HUES6 (cell line): ENCODE results near the gene RSPRY1.

Source experiments
- H3K27ac ChIP-seq: 2 replicates; pipeline ENCODE4 v1.7.0; 2013; ENCODE audit warnings: low read depth, mild to moderate bottlenecking, low read length, inconsistent platforms
- H3K27me3 ChIP-seq: 2 replicates; pipeline ENCODE4 v1.6.1; 2013; ENCODE audit warnings: low read length; ENCODE audit not compliant: control insufficient read depth, insufficient read depth
- H3K36me3 ChIP-seq: 2 replicates; pipeline ENCODE4 v1.6.1; 2013; ENCODE audit warnings: low read length; ENCODE audit not compliant: control insufficient read depth, insufficient read depth
- H3K4me1 ChIP-seq: 2 replicates; pipeline ENCODE4 v1.6.1; 2013; ENCODE audit warnings: low read length; ENCODE audit not compliant: control insufficient read depth, insufficient read depth
- H3K4me3 ChIP-seq: 2 replicates; pipeline ENCODE4 v1.5.1; 2013; ENCODE audit warnings: low read depth, low read length
- H3K9ac ChIP-seq: one replicate; pipeline ENCODE4 v1.6.1; 2013; ENCODE audit warnings: mild to moderate bottlenecking, low read length
- H3K9me3 ChIP-seq: 2 replicates; pipeline ENCODE4 v1.6.1; 2013; ENCODE audit warnings: low read depth, low read length; ENCODE audit not compliant: control insufficient read depth, insufficient read depth

Gene RSPRY1

DNA sequence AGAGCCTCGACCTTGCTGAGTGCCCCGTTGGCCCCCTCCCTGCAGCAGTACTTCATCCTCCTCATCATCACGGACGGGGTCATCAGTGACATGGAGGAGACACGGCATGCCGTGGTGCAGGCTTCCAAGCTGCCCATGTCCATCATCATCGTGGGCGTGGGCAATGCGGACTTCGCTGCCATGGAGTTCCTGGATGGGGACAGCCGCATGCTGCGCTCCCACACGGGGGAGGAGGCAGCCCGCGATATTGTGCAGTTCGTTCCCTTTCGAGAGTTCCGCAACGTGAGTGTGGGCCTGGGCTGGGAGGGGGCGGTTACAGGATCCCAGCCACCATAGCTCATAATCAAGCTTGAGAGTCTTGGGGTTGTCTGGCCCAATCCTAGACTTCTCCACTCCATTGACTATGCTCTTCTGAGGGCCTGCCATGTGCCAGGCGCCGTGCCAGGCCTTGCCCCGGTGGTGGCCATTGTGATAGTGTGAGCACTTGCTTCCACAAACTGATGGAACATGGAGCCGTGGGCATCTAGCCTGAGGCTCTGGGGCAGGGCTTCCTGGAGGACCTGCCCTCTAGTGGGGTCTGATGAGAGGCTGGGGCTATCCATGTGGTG is 40.0 kb upstream of the RSPRY1 start:
- Histone ChIP-seq H3K9ac (no peak overlapping the region), H3K4me1 (peaks cover 36% of the 10 kb centered on the region), H3K9me3 (no peaks in the 10 kb centered on the region), H3K36me3 (no peaks in the 10 kb centered on the region), H3K27me3 (no peaks in the 10 kb centered on the region), H3K4me3 (no peak overlapping the region), H3K27ac (no peak overlapping the region)

- Histone ChIP-seq H3K9me3 (no peaks in the 10 kb centered on the region), H3K27me3 (no peaks in the 10 kb centered on the region), H3K27ac (no peak overlapping the region), H3K36me3 (no peaks in the 10 kb centered on the region), H3K4me1 (peaks cover 41% of the 10 kb centered on the region), H3K4me3 (no peak overlapping the region), H3K9ac (no peak overlapping the region)
Observed at GRCh38 chr16:57146735-57147134, 39.4 kb upstream of the RSPRY1 start.

DNA sequence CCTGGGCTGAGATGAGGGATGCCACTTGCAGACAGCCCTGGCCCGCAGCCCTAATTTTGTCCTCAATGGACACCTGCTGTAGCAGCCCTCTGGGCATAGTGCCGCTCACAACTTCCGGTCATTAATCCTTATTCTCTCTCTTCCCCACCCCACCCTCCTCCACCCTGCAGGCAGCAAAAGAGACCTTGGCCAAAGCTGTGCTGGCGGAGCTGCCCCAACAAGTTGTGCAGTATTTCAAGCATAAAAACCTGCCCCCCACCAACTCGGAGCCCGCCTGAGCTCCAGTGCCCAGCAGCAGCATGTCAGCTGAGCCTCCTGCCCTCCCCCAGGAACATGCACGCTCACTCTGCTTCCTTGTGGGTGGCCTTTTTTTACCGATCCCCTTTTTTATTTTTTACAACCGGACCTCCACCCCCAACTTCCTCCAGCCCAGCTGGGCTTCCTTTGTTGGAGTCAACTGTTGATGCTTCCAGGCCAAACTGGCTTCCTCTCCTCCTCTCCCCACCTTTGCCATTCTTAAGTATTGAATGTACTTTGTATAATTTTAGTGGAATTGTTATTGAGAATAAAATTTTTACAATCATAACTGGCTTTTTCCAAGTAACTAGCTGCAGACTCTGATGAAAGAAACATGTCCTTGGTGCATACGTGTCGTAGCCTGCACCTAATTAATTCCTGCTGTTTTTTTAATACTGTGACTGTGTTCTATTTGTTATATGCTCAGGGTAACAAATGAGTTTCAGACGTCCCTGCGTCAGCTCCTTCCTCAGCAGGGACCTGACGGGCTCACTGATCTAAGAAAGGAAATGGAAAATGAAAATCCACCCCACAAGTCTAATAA is 38.5 kb upstream of the RSPRY1 start:
- peaks cover 8% of the 10 kb centered on the region for H3K36me3 ChIP-seq
- peak overlapping the region; percentile 20; the same call in 1 of the 2 replicates for H3K27ac ChIP-seq
- H3K9me3 ChIP-seq = no peaks in the 10 kb centered on the region
- H3K9ac ChIP-seq = no peak overlapping the region
- H3K4me3 ChIP-seq = 0 out of 2 replicates have a peak overlapping the region, but pooled peaks have one; percentile 18
- H3K4me1 ChIP-seq = peaks cover 44% of the 10 kb centered on the region
- no peaks in the 10 kb centered on the region for H3K27me3 ChIP-seq

DNA sequence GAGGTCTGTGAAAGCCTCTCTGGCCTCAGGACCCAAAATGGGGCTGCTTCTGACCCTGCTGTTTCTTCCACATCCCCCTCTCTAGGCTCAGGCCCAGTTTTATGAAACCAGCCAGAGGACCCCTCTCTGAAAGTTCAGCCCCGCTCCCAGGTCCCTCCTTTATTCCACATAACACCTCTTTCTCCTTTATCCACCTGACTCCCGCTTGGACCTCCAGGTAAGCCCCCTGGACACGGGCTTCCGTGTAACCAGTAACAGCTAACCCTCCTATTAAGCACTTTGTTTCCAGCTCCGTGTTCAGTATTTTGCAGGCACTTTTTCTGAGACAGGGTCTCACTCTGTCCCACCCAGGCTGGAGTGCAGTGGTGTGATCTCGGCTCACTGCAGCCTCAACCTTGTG is 37.6 kb upstream of the RSPRY1 start:
- no peaks in the 10 kb centered on the region for H3K27me3 ChIP-seq
- H3K4me3 ChIP-seq = no peak overlapping the region
- H3K9ac ChIP-seq = no peak overlapping the region
- peaks cover 44% of the 10 kb centered on the region for H3K4me1 ChIP-seq
- peaks cover 16% of the 10 kb centered on the region for H3K36me3 ChIP-seq
- no peaks in the 10 kb centered on the region for H3K9me3 ChIP-seq
- no peak overlapping the region for H3K27ac ChIP-seq

DNA sequence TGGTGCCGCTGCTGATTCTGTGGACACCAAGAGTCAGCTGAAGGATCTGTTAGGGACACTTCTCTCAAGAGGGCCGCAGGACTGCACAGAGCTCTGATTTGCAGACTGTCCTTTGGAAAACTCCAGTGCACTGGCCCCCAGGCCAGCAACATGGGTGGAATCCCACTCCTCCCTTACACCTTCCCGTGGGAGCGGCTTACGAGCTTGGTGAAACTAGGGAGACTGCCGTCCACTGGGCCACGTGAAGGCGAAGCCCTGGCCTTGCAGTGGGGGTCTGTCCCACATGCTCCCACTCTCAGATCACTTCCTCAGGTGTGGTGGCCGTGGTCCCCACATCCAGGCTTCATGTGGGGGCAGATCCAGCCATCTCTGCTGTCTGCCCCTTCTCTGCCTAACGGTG is 36.7 kb upstream of the RSPRY1 start:
- no peaks in the 10 kb centered on the region for H3K27me3 ChIP-seq
- no peaks in the 10 kb centered on the region for H3K9me3 ChIP-seq
- peaks cover 26% of the 10 kb centered on the region for H3K36me3 ChIP-seq
- H3K4me1 ChIP-seq = peaks cover 44% of the 10 kb centered on the region
- H3K27ac ChIP-seq = no peak overlapping the region
- no peak overlapping the region for H3K4me3 ChIP-seq
- H3K9ac ChIP-seq = no peak overlapping the region

GRCh38 chr16:57150682-57151330 is 35.3 kb upstream of the RSPRY1 start:
- no peaks in the 10 kb centered on the region for H3K27me3 ChIP-seq
- peaks cover 37% of the 10 kb centered on the region for H3K36me3 ChIP-seq
- H3K9me3 ChIP-seq = no peaks in the 10 kb centered on the region
- H3K4me1 ChIP-seq = peaks cover 39% of the 10 kb centered on the region
- no peak overlapping the region for H3K27ac ChIP-seq
- H3K9ac ChIP-seq = no peak overlapping the region
- H3K4me3 ChIP-seq = no peak overlapping the region

GRCh38 chr16:57151369-57151768 is 34.8 kb upstream of the RSPRY1 start:
- Histone ChIP-seq H3K9ac (no peak overlapping the region), H3K36me3 (peaks cover 42% of the 10 kb centered on the region), H3K27ac (no peak overlapping the region), H3K4me1 (peaks cover 36% of the 10 kb centered on the region), H3K27me3 (no peaks in the 10 kb centered on the region), H3K9me3 (no peaks in the 10 kb centered on the region), H3K4me3 (no peak overlapping the region)

GRCh38 chr16:57152096-57153093 is 33.7 kb upstream of the RSPRY1 start:
- H3K4me3 ChIP-seq = no peak overlapping the region
- H3K4me1 ChIP-seq = peaks cover 26% of the 10 kb centered on the region
- H3K9ac ChIP-seq = no peak overlapping the region
- no peaks in the 10 kb centered on the region for H3K9me3 ChIP-seq
- H3K27me3 ChIP-seq = no peaks in the 10 kb centered on the region
- H3K36me3 ChIP-seq = peaks cover 45% of the 10 kb centered on the region
- no peak overlapping the region for H3K27ac ChIP-seq

- no peak overlapping the region for H3K9ac ChIP-seq
- H3K27me3 ChIP-seq = no peaks in the 10 kb centered on the region
- peaks cover 15% of the 10 kb centered on the region for H3K4me1 ChIP-seq
- H3K27ac ChIP-seq = no peak overlapping the region
- no peak overlapping the region for H3K4me3 ChIP-seq
- no peaks in the 10 kb centered on the region for H3K9me3 ChIP-seq
- H3K36me3 ChIP-seq = peaks cover 58% of the 10 kb centered on the region
Observed at GRCh38 chr16:57153841-57154240, 32.3 kb upstream of the RSPRY1 start.

GRCh38 chr16:57155702-57156350 is 30.3 kb upstream of the RSPRY1 start:
- peaks cover 18% of the 10 kb centered on the region for H3K4me1 ChIP-seq
- no peak overlapping the region for H3K27ac ChIP-seq
- no peaks in the 10 kb centered on the region for H3K27me3 ChIP-seq
- no peak overlapping the region for H3K9ac ChIP-seq
- no peak overlapping the region for H3K4me3 ChIP-seq
- no peaks in the 10 kb centered on the region for H3K9me3 ChIP-seq
- peaks cover 74% of the 10 kb centered on the region for H3K36me3 ChIP-seq
